Stimulated activated CD8-positive, alpha-beta memory T cell treated with anti-CD3 and anti-CD28 coated beads, Interleukin-2, amount 100 ng/mL, for 1 hour (primary cell): ENCODE results near the gene SYTL3.

Experiments
- DNase-seq, 2 donors: peaks; one replicate each; pipeline ENCODE4 v3.0.0-alpha.2; 2020; ENCODE audit warnings: low read depth in 2 of 2

Gene SYTL3

GRCh38 chr6:158758941-158759479, 109.2 kb downstream of the SYTL3 start:
- DNase-seq, result no peak

- DNase-seq, result no peak
Observed at GRCh38 chr6:158759966-158760617, 110.2 kb downstream of the SYTL3 start.

- DNase-seq, result no peak
Observed at GRCh38 chr6:158760618-158761250, 110.9 kb downstream of the SYTL3 start.

GRCh38 chr6:158761746-158762145, 111.9 kb downstream of the SYTL3 start:
- no peak for DNase-seq

- no peak for DNase-seq
Observed at GRCh38 chr6:158762787-158763433, 113.1 kb downstream of the SYTL3 start.

- DNase-seq, result no peak
Observed at GRCh38 chr6:158763434-158764182, 113.8 kb downstream of the SYTL3 start.

GRCh38 chr6:158764183-158764849, 114.5 kb downstream of the SYTL3 start:
- no peak for DNase-seq

- no peak for DNase-seq
Observed at GRCh38 chr6:158764926-158765325, 115.1 kb downstream of the SYTL3 start.

- no peak for DNase-seq
Observed at GRCh38 chr6:158765499-158766068, 115.7 kb downstream of the SYTL3 start.

GRCh38 chr6:158766621-158767455, 117.0 kb downstream of the SYTL3 start:
- no peak for DNase-seq

GRCh38 chr6:158767709-158768108, 117.9 kb downstream of the SYTL3 start:
- no peak for DNase-seq

- DNase-seq, result no peak
Observed at GRCh38 chr6:158768436-158768835, 118.6 kb downstream of the SYTL3 start.

- no peak for DNase-seq
Observed at GRCh38 chr6:158769234-158769770, 119.4 kb downstream of the SYTL3 start.

- no peak for DNase-seq
Observed at GRCh38 chr6:158769771-158770432, 120.0 kb downstream of the SYTL3 start.

GRCh38 chr6:158770533-158771330, 120.9 kb downstream of the SYTL3 start:
- DNase-seq, result no peak

GRCh38 chr6:158771399-158772152, 121.7 kb downstream of the SYTL3 start:
- DNase-seq, result no peak

- DNase-seq, result no peak
Observed at GRCh38 chr6:158772172-158772571, 122.3 kb downstream of the SYTL3 start.

GRCh38 chr6:158772851-158773371, 123.1 kb downstream of the SYTL3 start:
- no peak for DNase-seq
